ENCODE measurements around the gene E2F8.

DNA sequence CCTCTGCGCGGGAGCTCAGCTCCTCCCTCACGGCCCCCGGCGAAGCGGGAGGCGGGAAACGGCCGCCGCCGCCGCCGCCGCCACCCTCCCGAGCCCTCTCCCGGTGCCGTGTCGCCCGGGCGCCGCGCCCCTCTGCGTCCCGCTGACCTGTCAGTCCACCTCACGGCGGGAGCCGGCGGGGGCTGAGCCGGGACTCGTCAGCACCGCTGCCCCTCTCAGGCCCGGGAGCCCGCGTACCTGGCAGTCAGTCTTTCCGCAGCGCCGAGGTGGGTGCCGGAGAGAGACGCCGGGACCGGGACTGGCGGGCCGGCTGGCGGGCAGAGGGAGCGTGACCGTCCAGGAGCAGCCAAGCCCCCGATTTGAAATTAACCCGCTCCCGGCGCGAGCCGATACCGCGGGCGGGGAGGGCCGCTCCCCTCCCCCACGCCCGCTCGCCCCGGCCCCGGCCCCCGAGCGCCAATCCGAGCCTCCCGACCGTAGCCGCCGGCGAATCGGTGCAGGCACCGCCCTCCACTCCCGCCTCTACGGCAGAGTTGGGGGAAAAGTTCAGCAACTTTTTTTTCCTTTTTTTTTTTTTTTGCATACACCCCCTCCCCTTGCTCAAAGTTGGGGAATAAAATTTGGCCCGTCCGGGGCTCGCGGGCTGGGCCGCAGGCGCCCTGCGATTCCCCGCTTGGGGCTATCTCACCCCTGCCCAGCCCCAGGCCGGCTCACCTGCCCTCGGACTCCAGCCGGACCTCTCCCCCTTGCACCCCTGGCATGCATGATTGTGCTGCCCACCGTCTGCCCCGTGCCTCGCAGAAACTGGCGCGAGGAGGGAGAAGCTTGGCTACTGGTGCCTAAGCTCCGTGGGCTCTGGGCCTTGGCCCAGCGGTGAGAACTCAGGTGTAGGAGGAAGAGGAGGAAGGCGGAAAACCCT, 774 bp upstream of the E2F8 start:
- TF ChIP-seq EZH2 (IDR thresholded peaks at IDR 0.05; ENCODE audit: low read length, missing control alignments) = no peak
- TF ChIP-seq, protein P1, sequence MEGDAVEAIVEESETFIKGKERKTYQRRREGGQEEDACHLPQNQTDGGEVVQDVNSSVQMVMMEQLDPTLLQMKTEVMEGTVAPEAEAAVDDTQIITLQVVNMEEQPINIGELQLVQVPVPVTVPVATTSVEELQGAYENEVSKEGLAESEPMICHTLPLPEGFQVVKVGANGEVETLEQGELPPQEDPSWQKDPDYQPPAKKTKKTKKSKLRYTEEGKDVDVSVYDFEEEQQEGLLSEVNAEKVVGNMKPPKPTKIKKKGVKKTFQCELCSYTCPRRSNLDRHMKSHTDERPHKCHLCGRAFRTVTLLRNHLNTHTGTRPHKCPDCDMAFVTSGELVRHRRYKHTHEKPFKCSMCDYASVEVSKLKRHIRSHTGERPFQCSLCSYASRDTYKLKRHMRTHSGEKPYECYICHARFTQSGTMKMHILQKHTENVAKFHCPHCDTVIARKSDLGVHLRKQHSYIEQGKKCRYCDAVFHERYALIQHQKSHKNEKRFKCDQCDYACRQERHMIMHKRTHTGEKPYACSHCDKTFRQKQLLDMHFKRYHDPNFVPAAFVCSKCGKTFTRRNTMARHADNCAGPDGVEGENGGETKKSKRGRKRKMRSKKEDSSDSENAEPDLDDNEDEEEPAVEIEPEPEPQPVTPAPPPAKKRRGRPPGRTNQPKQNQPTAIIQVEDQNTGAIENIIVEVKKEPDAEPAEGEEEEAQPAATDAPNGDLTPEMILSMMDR (conservative IDR thresholded peaks at IDR 0.05 in 1 of 2, IDR thresholded peaks at IDR 0.05 in 1 of 2; ENCODE audit: low read depth in 1 of 2, low read length in 2 of 2) = no peak

Data from fibroblast of lung (primary cell).